NCI-H1436 (cell line): Measurements from ENCODE around the gene THSD4.

ENCODE experiments used
- DNase-seq: peaks from one replicate; lab custom pipeline; 2025; lab: John Stamatoyannopoulos, UW

The THSD4 gene

GRCh38 chr15:71591057-71591456, 475.8 kb downstream of the THSD4 start:
- no peak for DNase-seq

GRCh38 chr15:71592203-71592602, 476.9 kb downstream of the THSD4 start:
- DNase-seq: no peak

GRCh38 chr15:71595846-71596553, 480.7 kb downstream of the THSD4 start:
- no peak for DNase-seq

- DNase-seq: no peak
These were observed 481.4 kb downstream of the THSD4 start for GRCh38 chr15:71596672-71597071.

GRCh38 chr15:71597126-71597525, 481.9 kb downstream of the THSD4 start:
- DNase-seq: no peak

GRCh38 chr15:71597637-71598036, 482.4 kb downstream of the THSD4 start:
- DNase-seq: no peak

- DNase-seq: no peak
These were observed 483.5 kb downstream of the THSD4 start for GRCh38 chr15:71598741-71599140.

GRCh38 chr15:71599418-71600151, 484.3 kb downstream of the THSD4 start:
- DNase-seq: no peak

- DNase-seq: no peak
These were observed 485.0 kb downstream of the THSD4 start for GRCh38 chr15:71600237-71600636.

- no peak for DNase-seq
These were observed 486.0 kb downstream of the THSD4 start for GRCh38 chr15:71601038-71601834.

GRCh38 chr15:71603379-71603778, 488.1 kb downstream of the THSD4 start:
- no peak for DNase-seq

- DNase-seq: no peak
These were observed 492.1 kb downstream of the THSD4 start for GRCh38 chr15:71607383-71607782.

GRCh38 chr15:71610728-71611552, 495.7 kb downstream of the THSD4 start:
- DNase-seq: no peak

- no peak for DNase-seq
These were observed 496.5 kb downstream of the THSD4 start for GRCh38 chr15:71611553-71612396.

- DNase-seq: no peak
These were observed 497.1 kb downstream of the THSD4 start for GRCh38 chr15:71612397-71612722.

GRCh38 chr15:71612869-71613268, 497.6 kb downstream of the THSD4 start:
- no peak for DNase-seq

GRCh38 chr15:71623111-71623510, 507.8 kb downstream of the THSD4 start:
- DNase-seq: no peak

GRCh38 chr15:71626596-71627088, 511.4 kb downstream of the THSD4 start:
- DNase-seq: no peak

GRCh38 chr15:71627188-71627587, 511.9 kb downstream of the THSD4 start:
- no peak for DNase-seq

GRCh38 chr15:71627604-71628003, 512.3 kb downstream of the THSD4 start:
- no peak for DNase-seq
